Hematopoietic multipotent progenitor cell treated with erythropoietin and hydrocortisone succinate and interleukin-3 and kit ligand, for 15 days (in vitro differentiated cells): ENCODE data around the gene HHLA2.
"Not testable (repeated sequence)": the region's sequence is repeated elsewhere in the genome, so short reads cannot be mapped to it uniquely, and the experiment has no call there.

Experiments
- DNase-seq: peaks from one replicate; pipeline ENCODE4 v3.0.0-alpha.2; 2015; ENCODE audit warnings: low spot score

Gene HHLA2, protein sequence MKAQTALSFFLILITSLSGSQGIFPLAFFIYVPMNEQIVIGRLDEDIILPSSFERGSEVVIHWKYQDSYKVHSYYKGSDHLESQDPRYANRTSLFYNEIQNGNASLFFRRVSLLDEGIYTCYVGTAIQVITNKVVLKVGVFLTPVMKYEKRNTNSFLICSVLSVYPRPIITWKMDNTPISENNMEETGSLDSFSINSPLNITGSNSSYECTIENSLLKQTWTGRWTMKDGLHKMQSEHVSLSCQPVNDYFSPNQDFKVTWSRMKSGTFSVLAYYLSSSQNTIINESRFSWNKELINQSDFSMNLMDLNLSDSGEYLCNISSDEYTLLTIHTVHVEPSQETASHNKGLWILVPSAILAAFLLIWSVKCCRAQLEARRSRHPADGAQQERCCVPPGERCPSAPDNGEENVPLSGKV

DNA sequence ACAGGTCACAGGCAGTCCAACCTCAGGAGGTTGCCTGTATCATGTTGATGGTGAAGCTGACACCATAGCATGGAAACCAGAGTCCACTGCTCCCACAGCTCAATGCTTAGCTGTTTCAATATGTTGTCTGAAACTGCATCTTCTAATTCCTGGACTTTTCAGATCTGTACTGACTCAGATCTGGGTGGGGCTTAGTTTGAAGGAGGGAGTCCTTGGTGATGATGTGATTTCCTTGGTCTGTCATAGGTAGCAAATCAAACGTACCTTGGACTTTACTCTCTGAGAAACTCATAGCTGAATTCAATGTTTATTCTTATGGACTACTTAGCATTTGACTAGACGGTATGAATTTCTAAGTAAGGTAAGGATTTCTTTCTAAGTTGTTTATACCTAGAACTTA is at the start of gene HHLA2:
TSS of gene HHLA2 (plus strand) at position 310 of the 400 bp plus-strand sequence. CDS start 55,266 bp downstream, outside the sequence.
- no peak for DNase-seq

DNA sequence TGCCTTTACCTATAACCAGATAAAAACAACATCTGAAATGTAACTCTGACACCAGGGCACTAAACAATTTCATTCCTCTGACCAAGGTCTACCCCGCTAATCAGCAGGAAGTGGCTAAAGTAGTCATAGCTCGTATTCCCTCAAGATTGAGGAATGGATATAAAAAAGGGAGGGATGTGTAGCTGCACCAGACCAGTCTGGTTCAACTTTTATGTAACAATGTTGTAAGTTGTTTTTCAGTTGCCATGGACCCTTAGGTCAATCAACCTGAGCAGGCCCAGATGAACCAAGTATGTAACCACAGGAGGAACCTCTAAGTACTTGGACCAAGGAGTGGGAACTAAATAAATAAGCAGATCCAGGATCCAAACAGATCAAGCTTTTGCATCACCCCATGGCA is 45.7 kb upstream of the HHLA2 start:
- no peak for DNase-seq

DNA sequence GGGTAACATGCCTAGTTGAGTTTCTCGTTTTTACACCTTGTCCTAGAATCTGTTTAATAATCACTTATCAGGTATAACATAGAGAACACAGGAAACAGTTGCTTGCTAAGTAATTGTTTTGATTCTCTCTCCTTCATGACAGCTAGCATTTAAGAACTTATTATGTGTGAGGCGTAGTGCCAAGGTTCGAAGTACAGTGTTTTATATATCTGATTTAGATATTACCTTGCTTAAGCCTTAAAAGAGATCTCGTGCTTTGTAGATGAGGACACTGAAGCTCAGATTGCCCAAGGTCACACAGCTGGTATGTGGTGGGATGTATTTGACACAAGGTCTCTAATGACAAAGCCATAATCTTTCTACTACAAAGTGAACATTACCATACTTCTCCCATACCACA is 45.1 kb upstream of the HHLA2 start:
- no peak for DNase-seq

DNA sequence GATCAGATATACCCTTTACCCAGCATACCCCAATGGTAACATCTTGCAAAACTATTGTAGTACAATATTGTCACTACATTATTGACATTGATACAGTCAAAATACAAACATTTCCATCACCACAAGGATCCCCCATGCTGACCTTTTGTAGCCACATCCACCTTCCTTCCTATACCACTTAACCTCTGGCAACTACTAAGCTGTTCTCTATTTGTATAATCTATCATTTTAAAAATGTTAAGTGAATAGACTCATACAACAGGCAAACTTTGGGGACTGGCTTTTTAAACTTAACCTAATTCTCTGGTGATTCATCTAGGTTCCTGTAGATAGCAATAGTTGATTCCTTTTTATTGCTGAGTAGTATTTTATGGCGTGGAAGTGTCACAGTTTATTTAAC is 44.5 kb upstream of the HHLA2 start:
- DNase-seq: no peak

DNA sequence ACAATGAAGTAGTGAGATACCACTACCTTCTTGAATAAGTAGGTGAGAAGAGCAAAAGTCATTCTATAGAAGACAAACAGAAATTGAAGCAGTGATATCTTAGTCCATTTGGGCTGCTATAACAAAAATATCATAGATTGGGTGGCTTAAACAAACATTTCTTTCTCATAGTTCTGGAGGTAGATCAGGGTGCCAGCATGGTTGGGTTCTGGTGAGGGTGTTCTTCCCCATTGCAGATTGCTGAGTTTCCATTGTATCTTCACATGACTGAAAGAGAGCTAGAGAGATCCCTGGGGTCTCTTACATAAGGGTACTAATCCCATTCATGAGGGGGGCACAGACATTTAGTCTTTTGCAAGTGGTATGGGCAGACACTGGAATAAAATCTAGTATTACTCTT is 41.2 kb upstream of the HHLA2 start:
- no peak for DNase-seq

DNA sequence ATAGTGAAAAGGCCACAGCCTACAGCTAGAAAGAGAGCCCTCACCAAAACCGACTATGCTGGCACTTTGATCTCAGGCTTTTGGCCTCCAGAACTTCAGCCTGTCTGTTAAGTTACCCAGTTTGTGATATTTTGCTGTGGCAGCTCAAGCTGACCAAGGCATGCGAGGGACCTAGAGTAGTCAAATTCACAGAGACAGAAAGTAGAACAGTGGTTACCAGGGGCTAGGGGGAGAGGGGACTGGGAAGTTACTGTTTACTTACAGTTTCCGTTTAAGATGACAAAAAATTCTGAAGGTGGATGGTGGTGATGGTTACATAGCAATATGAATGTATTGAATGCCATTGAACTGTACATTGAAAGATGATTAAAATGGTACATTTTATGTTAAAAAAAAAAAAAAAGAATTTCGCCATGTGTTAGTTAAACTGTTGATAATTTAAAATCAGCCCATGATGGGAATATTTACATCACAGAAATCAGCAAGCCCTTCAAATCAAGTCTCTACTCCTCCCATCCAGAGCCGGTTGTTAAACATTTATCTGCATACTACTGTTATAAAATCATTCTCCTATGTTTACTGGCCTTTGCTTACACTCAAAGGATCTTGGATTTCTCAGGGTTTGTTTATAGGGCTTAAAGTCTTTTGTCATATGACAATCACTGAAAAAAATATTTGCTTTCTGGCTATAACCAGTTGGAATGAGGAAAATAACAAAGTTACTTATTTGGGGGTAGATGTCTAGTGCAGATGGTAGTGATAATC is 31.6 kb upstream of the HHLA2 start:
- DNase-seq: not testable (repeated sequence)

DNA sequence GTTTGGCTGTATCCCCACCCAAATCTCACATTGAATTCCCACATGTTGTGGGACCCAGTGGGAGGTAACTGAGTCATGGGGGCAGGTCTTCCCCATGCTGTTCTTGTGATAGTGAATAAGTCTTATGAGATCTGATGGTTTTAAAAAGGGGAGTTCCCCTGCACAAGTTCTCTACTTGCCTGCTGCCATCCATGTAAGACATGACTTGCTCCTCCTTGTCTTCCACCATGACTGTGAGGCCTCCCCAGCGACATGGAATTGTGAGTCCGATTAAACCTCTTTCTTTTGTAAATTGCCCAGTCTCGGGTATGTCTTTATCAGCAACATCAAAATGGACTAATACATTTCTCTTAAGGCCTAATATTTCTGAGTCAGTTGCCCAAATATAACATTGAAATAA is 28.1 kb upstream of the HHLA2 start:
- not testable (repeated sequence) for DNase-seq

DNA sequence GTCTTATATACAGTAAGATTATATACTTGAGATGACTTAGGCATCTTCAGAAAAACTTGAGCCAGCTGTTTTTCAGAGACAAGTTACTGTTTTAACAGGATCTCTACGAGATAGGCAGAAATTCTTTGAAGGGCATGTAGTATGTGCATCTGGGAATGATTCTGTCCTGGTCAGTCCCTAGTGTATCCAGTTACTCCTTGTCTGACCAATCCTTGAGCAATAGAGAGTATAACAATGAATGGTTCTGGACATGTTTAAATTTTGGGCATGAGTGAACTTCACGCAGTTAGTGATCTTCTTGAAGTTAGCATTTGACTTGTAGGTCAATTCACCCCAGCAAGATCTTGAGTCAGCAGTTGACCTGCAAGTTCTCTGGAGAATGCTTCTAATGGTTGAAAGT is 24.7 kb upstream of the HHLA2 start:
- no peak for DNase-seq

DNA sequence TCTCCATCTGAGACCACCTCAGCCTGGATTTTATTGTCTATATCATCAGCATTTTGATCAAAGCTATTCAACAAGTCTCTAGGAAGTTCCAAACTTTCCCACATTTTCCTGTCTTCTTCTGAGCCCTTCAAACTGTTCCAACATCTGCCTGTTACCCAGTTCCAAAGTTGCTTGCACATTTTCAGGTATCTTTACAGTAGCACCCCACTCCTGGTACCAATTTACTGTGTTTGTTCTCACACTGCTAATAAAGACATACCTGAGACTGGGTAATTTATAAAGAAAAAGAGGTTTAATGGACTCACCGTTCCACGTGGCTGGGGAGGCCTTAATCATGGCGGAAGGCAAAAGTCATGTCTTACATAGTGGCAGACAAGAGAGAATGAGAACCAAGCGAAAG is 17.3 kb upstream of the HHLA2 start:
- DNase-seq: not testable (repeated sequence)

DNA sequence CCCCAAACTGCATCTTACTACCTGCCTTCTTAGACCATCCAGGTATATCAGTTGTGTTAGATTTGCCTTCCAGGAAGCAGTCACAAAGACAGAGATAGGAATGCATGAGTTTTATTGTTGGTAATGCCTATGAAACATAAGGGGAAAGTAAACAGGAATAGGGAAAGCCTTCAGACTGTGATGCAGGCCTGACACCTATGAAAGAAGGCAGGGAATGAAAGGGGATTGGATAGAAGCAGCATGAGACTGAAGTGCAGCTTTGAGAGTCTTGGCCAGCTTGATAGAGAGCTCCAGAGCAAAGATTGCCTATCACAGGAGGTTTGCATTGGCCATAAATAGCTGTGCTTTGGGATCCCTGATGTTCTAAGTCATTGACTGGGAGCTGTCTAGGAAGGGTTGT is 15.9 kb upstream of the HHLA2 start:
- DNase-seq: no peak

DNA sequence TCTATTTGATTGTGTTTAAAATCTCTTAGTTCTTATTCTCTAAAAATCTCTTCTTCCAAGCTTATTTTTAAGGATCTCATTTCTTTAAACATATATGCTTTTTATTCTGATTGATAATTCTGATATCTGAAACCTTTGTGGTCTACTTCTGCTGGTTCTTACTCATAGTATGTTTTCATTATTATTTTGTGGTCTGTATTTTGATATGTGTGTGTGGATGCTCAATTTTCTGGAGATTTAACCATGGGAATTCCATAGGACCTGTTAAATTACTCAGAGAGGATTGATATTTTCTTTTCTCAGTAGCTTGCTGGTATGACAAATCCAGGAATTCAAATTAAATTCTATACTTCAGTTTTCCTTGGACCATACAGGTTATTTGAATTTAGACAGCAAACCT is 14.7 kb upstream of the HHLA2 start:
- DNase-seq: no peak

DNA sequence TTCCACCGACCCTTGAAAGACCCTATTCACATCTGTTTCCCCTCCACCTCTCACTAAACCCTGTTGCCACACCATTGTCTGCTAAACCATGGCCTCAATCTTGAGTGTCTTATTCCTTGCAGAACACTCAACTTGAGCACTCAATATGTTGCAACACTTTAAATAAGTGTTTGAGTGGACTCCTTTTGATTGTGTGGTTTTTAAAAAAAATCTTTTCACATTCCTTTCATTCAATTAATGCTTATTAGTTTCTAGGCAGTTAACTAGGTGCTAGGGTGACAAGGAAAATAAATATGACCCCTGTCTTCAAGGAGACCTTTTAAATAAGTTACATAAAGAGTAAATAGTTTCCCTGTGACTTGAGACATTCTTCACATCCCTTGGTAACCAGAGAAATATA is 13.3 kb upstream of the HHLA2 start:
- no peak for DNase-seq

DNA sequence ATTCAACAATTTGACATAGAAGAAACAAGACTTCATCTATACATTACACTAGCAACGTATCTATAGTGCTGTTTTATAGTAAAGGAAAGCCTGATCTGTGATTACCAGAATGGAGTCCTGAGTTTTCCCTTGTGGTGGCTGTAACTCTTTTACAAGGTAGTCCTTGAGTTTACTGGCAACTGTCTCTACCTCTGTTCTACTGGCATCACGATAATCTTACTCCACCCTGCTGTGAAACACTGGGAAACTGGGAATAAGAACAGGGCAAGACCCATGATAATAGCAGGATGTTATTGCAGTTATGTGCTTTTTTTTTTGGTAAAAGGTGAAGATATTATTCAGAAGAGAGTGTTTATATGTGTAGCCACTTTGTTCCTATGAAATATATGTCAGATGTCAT is 12.4 kb upstream of the HHLA2 start:
- no peak for DNase-seq

DNA sequence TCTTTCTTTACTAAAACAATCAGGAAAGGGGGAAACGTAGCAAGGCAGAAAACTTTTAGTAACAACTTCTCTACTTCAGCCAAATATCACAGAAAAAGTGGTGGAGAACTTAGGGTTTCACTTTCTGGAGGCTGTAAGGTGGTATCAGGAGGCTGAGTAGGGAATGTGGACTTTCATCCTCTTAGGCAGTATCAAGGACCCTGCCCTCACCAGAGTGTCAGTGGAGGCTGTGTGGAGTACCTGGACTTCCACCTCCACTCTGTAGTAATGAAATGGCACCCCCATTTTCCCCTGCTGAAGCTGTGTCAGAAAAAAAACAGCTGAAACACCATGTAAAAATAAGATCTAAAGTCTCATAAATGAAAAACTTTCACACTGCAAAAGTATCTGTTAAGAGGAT is 11.2 kb upstream of the HHLA2 start:
- no peak for DNase-seq

DNA sequence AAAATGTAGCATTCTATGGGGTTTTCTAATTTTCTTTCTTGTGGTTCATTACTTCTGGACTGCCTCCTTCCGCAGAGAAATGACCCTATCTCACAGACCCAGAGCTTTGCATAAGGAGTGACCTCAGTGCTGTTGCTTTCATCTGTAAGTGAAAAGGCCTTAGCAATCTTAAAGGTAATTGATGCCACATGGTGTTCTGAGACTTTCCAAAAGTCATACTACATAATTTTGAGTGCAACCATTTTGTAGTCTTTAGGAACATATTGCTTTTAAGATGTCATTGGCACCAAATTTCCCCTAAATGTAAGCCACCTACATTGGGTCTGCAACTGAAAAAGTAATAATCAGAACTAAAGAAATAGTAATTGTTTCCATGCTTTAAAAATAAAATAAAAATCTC is 9.2 kb upstream of the HHLA2 start:
- DNase-seq: no peak

DNA sequence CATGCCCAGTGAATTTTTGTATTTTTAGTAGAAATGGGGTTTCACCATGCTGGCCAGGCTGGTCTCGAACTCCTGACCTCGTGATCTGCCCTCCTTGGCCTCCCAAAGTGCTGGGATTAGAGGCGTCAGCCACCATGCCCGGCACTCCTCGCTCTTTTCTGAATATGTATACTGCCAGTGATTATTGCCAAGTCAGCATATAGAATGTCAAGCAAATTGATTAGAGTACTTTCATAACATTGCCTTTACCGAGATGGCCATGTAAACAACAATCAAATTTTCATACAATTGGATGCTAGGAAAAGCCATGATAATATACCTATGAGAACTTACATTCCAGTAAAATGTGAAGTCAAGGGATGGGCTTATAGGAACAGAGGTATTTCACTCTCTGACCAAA is 8.2 kb upstream of the HHLA2 start:
- DNase-seq: not testable (repeated sequence)

DNA sequence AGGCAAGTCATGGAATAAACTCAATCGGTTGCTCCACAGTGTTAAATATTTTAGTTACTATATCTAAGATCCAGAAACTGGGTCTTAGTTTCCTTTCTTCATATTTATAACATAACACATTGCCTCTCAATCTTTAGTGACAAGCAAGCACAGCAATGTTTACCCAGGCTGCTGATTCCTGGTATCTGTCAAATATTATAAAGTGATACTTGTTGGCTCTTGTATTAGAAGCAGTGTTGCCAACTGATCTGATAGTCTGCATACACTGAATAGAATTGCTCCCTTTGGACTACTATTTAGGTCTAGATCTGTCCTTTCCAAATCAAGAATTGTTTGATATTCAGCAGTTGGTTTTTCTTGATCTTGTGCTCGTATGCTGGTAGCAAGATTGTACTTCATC is 7.2 kb upstream of the HHLA2 start:
- DNase-seq: no peak

DNA sequence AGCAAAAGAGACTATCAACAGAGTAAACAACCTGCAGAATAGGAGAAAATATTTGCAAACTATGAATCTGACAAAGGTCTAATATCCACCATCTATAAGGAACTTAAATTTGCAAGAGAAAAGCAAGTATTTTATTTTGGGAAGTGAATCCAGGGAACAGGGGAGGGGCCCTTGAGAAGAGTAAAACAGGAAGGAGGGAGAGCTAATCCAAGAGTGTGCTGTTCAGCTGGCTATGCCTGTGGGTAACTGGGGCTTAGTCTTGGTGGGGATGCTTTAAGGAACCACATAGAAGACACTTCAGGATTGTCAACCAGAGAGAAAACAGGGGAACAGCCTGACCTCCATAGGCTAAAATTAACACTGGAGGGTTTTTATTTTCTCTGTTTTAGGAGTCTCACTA is 3.9 kb upstream of the HHLA2 start:
- no peak for DNase-seq

DNA sequence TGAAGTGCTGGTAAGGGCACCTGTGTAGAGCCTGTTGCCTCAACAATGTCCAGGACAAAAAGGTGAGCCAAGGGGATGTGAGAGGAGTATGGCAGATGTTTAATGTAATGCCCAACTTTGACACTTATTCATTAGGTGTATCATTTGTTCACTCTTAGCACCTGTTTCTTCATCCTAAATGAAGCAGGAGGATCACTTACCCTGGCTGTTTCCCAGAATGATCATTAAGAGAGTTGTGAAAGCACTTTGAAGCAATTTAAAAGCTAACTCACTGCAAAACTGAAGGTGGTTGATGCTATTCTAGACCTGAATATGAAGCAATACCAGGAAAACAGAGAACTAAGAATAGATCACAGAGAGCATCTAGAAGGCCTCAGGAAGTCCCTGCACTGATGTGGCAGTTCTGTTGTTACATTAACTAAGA is 3.4 kb upstream of the HHLA2 start:
- no peak for DNase-seq

DNA sequence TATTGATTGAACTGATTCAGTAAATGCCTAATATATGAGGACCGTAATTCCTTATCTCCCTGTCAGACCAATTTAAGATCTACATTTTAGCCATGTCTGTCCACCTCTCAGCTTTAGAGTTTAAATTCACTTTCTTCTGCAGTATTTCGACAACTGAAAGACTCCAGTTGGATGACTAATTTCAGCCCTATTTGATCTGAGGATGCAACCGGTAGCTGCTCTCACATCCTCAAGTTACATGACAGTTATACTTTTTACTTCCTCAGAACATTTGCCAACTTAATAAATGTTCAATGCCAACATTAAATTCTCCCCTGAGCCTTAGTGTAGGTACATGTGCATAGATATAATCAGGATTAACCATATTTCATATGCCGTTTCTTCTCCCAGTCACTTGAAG is 2.5 kb upstream of the HHLA2 start:
- DNase-seq: no peak

DNA sequence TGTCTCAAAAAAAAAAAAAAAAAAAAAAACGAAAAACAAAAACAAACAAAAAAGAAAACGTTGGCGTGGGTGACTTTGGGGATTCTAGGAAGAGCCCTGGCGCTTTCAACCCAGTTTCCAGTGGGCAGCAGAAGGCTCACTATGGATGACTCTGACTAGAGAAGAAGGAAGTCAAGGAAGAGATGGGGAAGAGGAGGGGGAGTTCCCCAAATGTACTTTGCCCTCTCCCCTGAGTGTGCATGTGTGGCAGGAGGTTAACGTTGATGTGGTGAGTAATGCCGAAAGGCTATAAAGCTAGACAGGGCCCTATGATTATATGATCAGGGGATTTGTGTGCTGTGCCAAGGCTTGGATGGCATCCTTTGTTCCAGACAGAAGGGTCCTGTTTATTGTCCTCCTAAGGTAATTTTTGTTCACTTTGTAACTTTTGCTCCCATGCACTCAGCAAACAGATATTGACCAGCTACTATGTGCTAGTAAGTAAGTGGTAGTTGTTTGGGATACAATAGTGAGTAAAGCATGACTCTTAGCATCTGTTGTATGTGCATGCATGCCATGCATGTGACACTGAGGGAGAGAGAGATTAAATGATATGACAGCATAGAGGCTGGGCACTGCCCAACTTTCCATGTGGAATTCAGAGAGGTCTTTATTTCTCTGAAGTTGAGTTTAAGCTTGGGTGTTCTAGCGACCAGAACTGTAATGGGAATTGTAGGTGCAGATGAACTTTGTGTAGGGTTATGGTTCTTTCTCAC is 750 bp upstream of the HHLA2 start:
- no peak for DNase-seq

DNA sequence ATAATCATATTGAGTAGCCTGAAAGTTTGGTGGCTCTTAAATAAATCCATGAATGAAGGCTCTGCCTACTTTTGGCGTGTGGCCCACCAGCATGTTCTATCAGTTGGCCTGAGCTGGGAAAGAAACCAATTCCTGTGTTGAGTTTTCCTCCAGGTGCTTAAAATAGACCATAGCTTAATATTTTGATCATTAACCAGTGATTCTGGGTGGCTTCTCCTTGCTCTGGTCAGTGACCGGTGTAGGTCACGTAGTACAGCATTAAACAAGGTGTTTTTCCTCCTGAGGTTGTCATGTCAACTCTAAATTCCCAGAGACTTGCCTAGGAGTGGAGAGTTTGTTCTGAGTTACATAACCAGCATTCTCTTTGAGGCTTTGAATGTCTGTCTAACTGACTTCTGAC is 1.3 kb downstream of the HHLA2 start:
- DNase-seq: no peak

DNA sequence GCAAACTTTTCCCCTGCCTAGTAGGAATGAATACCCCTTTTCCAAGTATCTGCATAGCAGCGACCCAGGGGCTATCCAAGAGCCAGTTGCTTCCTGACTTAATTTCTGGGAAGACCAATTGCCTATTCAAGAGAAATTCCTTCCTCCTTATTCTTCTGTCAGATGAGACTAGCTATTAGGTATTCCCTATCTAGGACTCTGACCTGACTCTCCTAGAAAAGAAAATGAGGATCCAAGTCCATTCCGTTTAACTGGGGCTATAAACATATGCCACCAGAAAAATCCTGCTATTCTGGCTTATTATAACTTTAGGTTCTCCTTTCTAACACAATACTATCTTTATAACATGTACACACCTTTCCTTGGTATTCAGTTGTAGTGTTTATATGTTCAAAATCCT is 1.7 kb downstream of the HHLA2 start:
- DNase-seq: no peak
